HTR-8/SVneo (cell line): ENCODE measurements around the gene SREBF2.

Experiments
- DNase-seq: peaks from one replicate; pipeline ENCODE4 v3.0.0; 2011; ENCODE audit warnings: low spot score, mixed read lengths; ENCODE audit not compliant: insufficient read length
- FAIRE-seq: peaks from 2 replicates; lab custom pipeline; 2011; peaks lifted over from hg19 to GRCh38; lab: Jason Lieb, UNC

The SREBF2 gene

GRCh38 chr22:41832553-41833368 is at the start of gene SREBF2:
SREBF2 (plus strand) TSS chr22:41833105; CDS start chr22:41833271, 166 bp downstream.
- DNase-seq (peak; percentile 98), FAIRE-seq (peak; percentile 98)

- DNase-seq (no peak), FAIRE-seq (no peak)
Observed at GRCh38 chr22:41787331-41787730, 45.6 kb upstream of the SREBF2 start.

GRCh38 chr22:41793871-41794270 is 39.0 kb upstream of the SREBF2 start:
- FAIRE-seq (no peak), DNase-seq (no peak)

GRCh38 chr22:41798736-41799135 is 34.2 kb upstream of the SREBF2 start:
- DNase-seq (no peak), FAIRE-seq (no peak)

GRCh38 chr22:41799486-41800347 is 33.2 kb upstream of the SREBF2 start:
- FAIRE-seq = no peak
- DNase-seq = no peak

- peak; percentile 95 for DNase-seq
- FAIRE-seq = peak; percentile 80
Observed at GRCh38 chr22:41800348-41801146, 32.4 kb upstream of the SREBF2 start, which contains the start of gene CCDC134. CCDC134 (plus strand) TSS chr22:41800679; CDS start chr22:41808891, 8,212 bp downstream.

GRCh38 chr22:41801147-41801819 is 31.6 kb upstream of the SREBF2 start:
- DNase-seq = no peak
- FAIRE-seq = peak; percentile 33

- DNase-seq (no peak), FAIRE-seq (no peak)
Observed at GRCh38 chr22:41801886-41802285, 31.0 kb upstream of the SREBF2 start.

- FAIRE-seq (no peak), DNase-seq (no peak)
Observed at GRCh38 chr22:41805639-41806038, 27.3 kb upstream of the SREBF2 start.

GRCh38 chr22:41808400-41808799 is 24.5 kb upstream of the SREBF2 start:
- DNase-seq (no peak), FAIRE-seq (no peak)

- no peak for FAIRE-seq
- no peak for DNase-seq
Observed at GRCh38 chr22:41810022-41810421, 22.9 kb upstream of the SREBF2 start.

- FAIRE-seq (no peak), DNase-seq (no peak)
Observed at GRCh38 chr22:41812805-41813545, 19.9 kb upstream of the SREBF2 start.

GRCh38 chr22:41813726-41814410 is 19.0 kb upstream of the SREBF2 start:
- FAIRE-seq (no peak), DNase-seq (no peak)

GRCh38 chr22:41815716-41816115 is 17.2 kb upstream of the SREBF2 start:
- DNase-seq (no peak), FAIRE-seq (no peak)

- DNase-seq (no peak), FAIRE-seq (no peak)
Observed at GRCh38 chr22:41816241-41816640, 16.7 kb upstream of the SREBF2 start.

- DNase-seq (no peak), FAIRE-seq (no peak)
Observed at GRCh38 chr22:41816871-41817270, 16.0 kb upstream of the SREBF2 start.

- FAIRE-seq (no peak), DNase-seq (no peak)
Observed at GRCh38 chr22:41818011-41818410, 14.9 kb upstream of the SREBF2 start.

- FAIRE-seq = no peak
Observed at GRCh38 chr22:41818596-41818995, 14.3 kb upstream of the SREBF2 start.

More at GRCh38 chr22:41818596-41818995, 14.3 kb upstream of the SREBF2 start:
- DNase-seq = no peak
